ENCODE data around the gene SEPTIN10.
"Not testable (repeated sequence)": the region's sequence is repeated elsewhere in the genome, so short reads cannot be mapped to it uniquely, and the experiment has no call there.

Gene SEPTIN10

GRCh38 chr2:109607766-109608165 is 6.0 kb downstream of the SEPTIN10 start:
- no peak overlapping the region for H3K4me3 ChIP-seq (ENCODE audit: low read depth, low read length)

- no peak overlapping the region for H3K4me3 ChIP-seq (ENCODE audit: low read depth, low read length)
Measured at GRCh38 chr2:109604597-109604996, 9.2 kb downstream of the SEPTIN10 start.

GRCh38 chr2:109602617-109603188 is 11.1 kb downstream of the SEPTIN10 start:
- H3K4me3 ChIP-seq (ENCODE audit: low read depth, low read length) = no peak overlapping the region

GRCh38 chr2:109601783-109602182 is 12.0 kb downstream of the SEPTIN10 start:
- H3K4me3 ChIP-seq (ENCODE audit: low read depth, low read length) = no peak overlapping the region

GRCh38 chr2:109597283-109597682 is 16.5 kb downstream of the SEPTIN10 start:
- H3K4me3 ChIP-seq (ENCODE audit: low read depth, low read length) = no peak overlapping the region

GRCh38 chr2:109595644-109596043 is 18.1 kb downstream of the SEPTIN10 start:
- no peak overlapping the region for H3K4me3 ChIP-seq (ENCODE audit: low read depth, low read length)

- H3K4me3 ChIP-seq (ENCODE audit: low read depth, low read length) = no peak overlapping the region
Measured at GRCh38 chr2:109594246-109594885, 19.4 kb downstream of the SEPTIN10 start.

GRCh38 chr2:109592905-109593304 is 20.9 kb downstream of the SEPTIN10 start:
- H3K4me3 ChIP-seq (ENCODE audit: low read depth, low read length) = no peak overlapping the region

GRCh38 chr2:109591206-109591605 is 22.6 kb downstream of the SEPTIN10 start:
- H3K4me3 ChIP-seq (ENCODE audit: low read depth, low read length) = no peak overlapping the region

- H3K4me3 ChIP-seq (ENCODE audit: low read depth, low read length) = no peak overlapping the region
Measured at GRCh38 chr2:109586687-109587086, 27.1 kb downstream of the SEPTIN10 start.

- H3K4me3 ChIP-seq (ENCODE audit: low read depth, low read length) = no peak overlapping the region
Measured at GRCh38 chr2:109582928-109583895, 30.6 kb downstream of the SEPTIN10 start.

- not testable (repeated sequence) for H3K4me3 ChIP-seq (ENCODE audit: low read depth, low read length)
Measured at GRCh38 chr2:109577630-109578029, 36.1 kb downstream of the SEPTIN10 start.

- H3K4me3 ChIP-seq (ENCODE audit: low read depth, low read length) = no peak overlapping the region
Measured at GRCh38 chr2:109575373-109575772, 38.4 kb downstream of the SEPTIN10 start.

GRCh38 chr2:109563980-109564550 is 49.7 kb downstream of the SEPTIN10 start:
- H3K4me3 ChIP-seq (ENCODE audit: low read depth, low read length) = no peak overlapping the region

- no peak overlapping the region for H3K4me3 ChIP-seq (ENCODE audit: low read depth, low read length)
Measured at GRCh38 chr2:109563288-109563687, 50.5 kb downstream of the SEPTIN10 start.

- no peak overlapping the region for H3K4me3 ChIP-seq (ENCODE audit: low read depth, low read length)
Measured at GRCh38 chr2:109562421-109562820, 51.3 kb downstream of the SEPTIN10 start.

- no peak overlapping the region for H3K4me3 ChIP-seq (ENCODE audit: low read depth, low read length)
Measured at GRCh38 chr2:109560265-109560664, 53.5 kb downstream of the SEPTIN10 start.

- H3K4me3 ChIP-seq (ENCODE audit: low read depth, low read length) = no peak overlapping the region
Measured at GRCh38 chr2:109558076-109558882, 55.5 kb downstream of the SEPTIN10 start.

GRCh38 chr2:109557309-109557708 is 56.5 kb downstream of the SEPTIN10 start:
- no peak overlapping the region for H3K4me3 ChIP-seq (ENCODE audit: low read depth, low read length)

- no peak overlapping the region for H3K4me3 ChIP-seq (ENCODE audit: low read depth, low read length)
Measured at GRCh38 chr2:109555346-109555900, 58.3 kb downstream of the SEPTIN10 start.
